Endothelial cell of umbilical vein (primary cell): ENCODE measurements around the gene RAB31.

ENCODE experiments used
- CTCF ChIP-seq, 2 donors: IDR thresholded peaks; 1 replicate in 1 of 2; 2 replicates in 1 of 2; pipeline ENCODE4 v1.5.1; 2011; ENCODE audit warnings: low read length in 2 of 2, mild to moderate bottlenecking in 2 of 2, moderate library complexity in 2 of 2, control low read depth in 1 of 2, inconsistent platforms in 1 of 2, low read depth in 1 of 2; ENCODE audit not compliant: insufficient read depth in 1 of 2; ENCODE audit errors: extremely low read depth in 1 of 2
- EZH2 ChIP-seq: IDR thresholded peaks from 2 replicates; pipeline ENCODE4 v1.6.1; 2012; ENCODE audit warnings: borderline replicate concordance, low read depth, mild to moderate bottlenecking, moderate library complexity, low read length, inconsistent platforms; ENCODE audit not compliant: severe bottlenecking
- FOS ChIP-seq: IDR thresholded peaks from 2 replicates; pipeline ENCODE4 v1.6.1; 2011; ENCODE audit warnings: mild to moderate bottlenecking, low read length, moderate library complexity, borderline replicate concordance; ENCODE audit not compliant: insufficient read depth
- JUN ChIP-seq: IDR thresholded peaks from 2 replicates; pipeline ENCODE4 v1.6.1; 2011; ENCODE audit warnings: borderline replicate concordance, low read depth; ENCODE audit not compliant: insufficient read length, insufficient read depth
- MAX ChIP-seq: IDR thresholded peaks from 2 replicates; pipeline ENCODE4 v1.6.1; 2011; ENCODE audit not compliant: insufficient read depth, insufficient read length
- POLR2A ChIP-seq: IDR thresholded peaks from 2 replicates; pipeline ENCODE4 v1.6.1; 2012; ENCODE audit warnings: low read depth, mild to moderate bottlenecking, control low read depth, low read length
- POLR2AphosphoS5 ChIP-seq: IDR thresholded peaks from 2 replicates; pipeline ENCODE4 v1.6.1; 2012; ENCODE audit warnings: low read depth, mild to moderate bottlenecking, control low read depth, low read length, moderate library complexity; ENCODE audit not compliant: insufficient read depth

- TF ChIP-seq CTCF (IDR thresholded peaks at IDR 0.05; ENCODE audit: extremely low read depth in 1 of 2, insufficient read depth in 1 of 2, low read depth in 1 of 2, low read length in 2 of 2), result no peak
- TF ChIP-seq POLR2AphosphoS5, result no peak
- no peak for TF ChIP-seq POLR2A
- no peak for TF ChIP-seq EZH2
- no peak for TF ChIP-seq MAX
- TF ChIP-seq JUN, result no peak
- TF ChIP-seq FOS, result no peak
Measured at GRCh38 chr18:9659499-9660375, 48.4 kb upstream of the RAB31 start.
